ENCODE results near the gene SULT2B1.

SULT2B1 gene

GRCh38 chr19:48629297-48629598 lies 77.3 kb downstream of the SULT2B1 start:
- WGBS (ENCODE audit: extremely low coverage, insufficient coverage, insufficient read length): no CpG with 5 or more reads among the region's 22 CpGs
- H2AK5ac ChIP-seq (ENCODE audit: low read length): no peak overlapping the region
- peaks cover 2% of the 10 kb centered on the region for H3K79me1 ChIP-seq (ENCODE audit: low read length)
- no peak overlapping the region for H3K18ac ChIP-seq (ENCODE audit: low read length)
- no peak overlapping the region for H3K4me3 ChIP-seq (ENCODE audit: low read depth, low read length)
- H3K36me3 ChIP-seq (ENCODE audit: control insufficient read depth in 1 of 2, insufficient read depth in 2 of 2, low read length in 2 of 2): peaks cover 2 to 3% of the 10 kb centered on the region in 2 experiments
- no peak overlapping the region for H3K9ac ChIP-seq (ENCODE audit: low read length)
- H4K12ac ChIP-seq (ENCODE audit: low read depth, low read length): no peak overlapping the region
- no peak overlapping the region for H3K4ac ChIP-seq (ENCODE audit: low read depth, low read length)
- no peak for DNase-seq
- H3K4me2 ChIP-seq (ENCODE audit: low read length): no peak overlapping the region
- no peak overlapping the region for H3K14ac ChIP-seq (ENCODE audit: low read length)
- H3K79me2 ChIP-seq (ENCODE audit: control insufficient read depth, insufficient read depth, low read length, poor library complexity): no peaks in the 10 kb centered on the region
- no peak overlapping the region for H2BK12ac ChIP-seq (ENCODE audit: low read length)
- no peak overlapping the region for H4K91ac ChIP-seq (ENCODE audit: low read depth, low read length)
- no peak overlapping the region for H2AFZ ChIP-seq (ENCODE audit: insufficient read depth, low read length, poor library complexity)
- no peak overlapping the region for H2BK120ac ChIP-seq (ENCODE audit: insufficient read depth, low read length, poor library complexity)
- H3K23ac ChIP-seq (ENCODE audit: low read length): no peak overlapping the region
- no peaks in the 10 kb centered on the region for H3K27me3 ChIP-seq (ENCODE audit: insufficient read depth, low read length)
- H4K8ac ChIP-seq (ENCODE audit: low read depth, low read length): no peak overlapping the region
- peaks cover 12 to 32% of the 10 kb centered on the region in 2 experiments for H3K4me1 ChIP-seq (ENCODE audit: control insufficient read depth in 1 of 2, insufficient read depth in 2 of 2, low read length in 2 of 2)
- H2BK5ac ChIP-seq (ENCODE audit: low read depth, low read length, poor library complexity): no peak overlapping the region
- peaks cover 3% of the 10 kb centered on the region for H3K9me3 ChIP-seq (ENCODE audit: insufficient read depth, low read depth, low read length)
- no peak overlapping the region for H3K27ac ChIP-seq (ENCODE audit: low read depth, low read length)

- H2BK5ac ChIP-seq (ENCODE audit: low read depth, low read length, poor library complexity): no peak overlapping the region
- H3K18ac ChIP-seq (ENCODE audit: low read length): no peak overlapping the region
- H3K27me3 ChIP-seq (ENCODE audit: insufficient read depth, low read length): no peaks in the 10 kb centered on the region
- no peaks in the 10 kb centered on the region for H3K79me2 ChIP-seq (ENCODE audit: control insufficient read depth, insufficient read depth, low read length, poor library complexity)
- H3K14ac ChIP-seq (ENCODE audit: low read length): no peak overlapping the region
- WGBS (ENCODE audit: extremely low coverage, insufficient coverage, insufficient read length): no CpG with 5 or more reads among the region's 48 CpGs
- H4K12ac ChIP-seq (ENCODE audit: low read depth, low read length): no peak overlapping the region
- no peak overlapping the region for H2BK12ac ChIP-seq (ENCODE audit: low read length)
- no peak overlapping the region for H4K91ac ChIP-seq (ENCODE audit: low read depth, low read length)
- H3K79me1 ChIP-seq (ENCODE audit: low read length): peaks cover 4% of the 10 kb centered on the region
- DNase-seq: peak; percentile 80 to 87
- H3K4ac ChIP-seq (ENCODE audit: low read depth, low read length): no peak overlapping the region
- H3K9me3 ChIP-seq (ENCODE audit: insufficient read depth, low read depth, low read length): peaks cover 3% of the 10 kb centered on the region
- peaks cover 2 to 3% of the 10 kb centered on the region in 2 experiments for H3K36me3 ChIP-seq (ENCODE audit: control insufficient read depth in 1 of 2, insufficient read depth in 2 of 2, low read length in 2 of 2)
- no peak overlapping the region for H2BK120ac ChIP-seq (ENCODE audit: insufficient read depth, low read length, poor library complexity)
- H4K8ac ChIP-seq (ENCODE audit: low read depth, low read length): no peak overlapping the region
- H3K4me3 ChIP-seq (ENCODE audit: low read depth, low read length): no peak overlapping the region
- no peak overlapping the region for H3K23ac ChIP-seq (ENCODE audit: low read length)
- H2AFZ ChIP-seq (ENCODE audit: insufficient read depth, low read length, poor library complexity): peak overlapping the region; percentile 8
- H2AK5ac ChIP-seq (ENCODE audit: low read length): no peak overlapping the region
- no peak overlapping the region for H3K9ac ChIP-seq (ENCODE audit: low read length)
- peaks cover 16 to 34% of the 10 kb centered on the region in 2 experiments for H3K4me1 ChIP-seq (ENCODE audit: control insufficient read depth in 1 of 2, insufficient read depth in 2 of 2, low read length in 2 of 2)
- H3K4me2 ChIP-seq (ENCODE audit: low read length): peak overlapping the region; percentile 63
- H3K27ac ChIP-seq (ENCODE audit: low read depth, low read length): no peak overlapping the region
These were observed 77.8 kb downstream of the SULT2B1 start for GRCh38 chr19:48629599-48630295.

- Histone ChIP-seq H4K12ac (ENCODE audit: low read depth, low read length) (no peak overlapping the region), H3K36me3 (ENCODE audit: control insufficient read depth in 1 of 2, insufficient read depth in 2 of 2, low read length in 2 of 2) (peaks cover 2 to 3% of the 10 kb centered on the region in 2 experiments), H3K79me1 (ENCODE audit: low read length) (peaks cover 4% of the 10 kb centered on the region), H3K18ac (ENCODE audit: low read length) (no peak overlapping the region), H2BK5ac (ENCODE audit: low read depth, low read length, poor library complexity) (no peak overlapping the region), H3K4me2 (ENCODE audit: low read length) (peak overlapping the region; percentile 63), H3K23ac (ENCODE audit: low read length) (no peak overlapping the region), H3K9ac (ENCODE audit: low read length) (no peak overlapping the region), H2BK120ac (ENCODE audit: insufficient read depth, low read length, poor library complexity) (no peak overlapping the region), H4K8ac (ENCODE audit: low read depth, low read length) (peak overlapping the region; percentile 16), H3K4ac (ENCODE audit: low read depth, low read length) (no peak overlapping the region), H3K79me2 (ENCODE audit: control insufficient read depth, insufficient read depth, low read length, poor library complexity) (no peaks in the 10 kb centered on the region), H3K4me3 (ENCODE audit: low read depth, low read length) (no peak overlapping the region), H2BK12ac (ENCODE audit: low read length) (no peak overlapping the region), H2AFZ (ENCODE audit: insufficient read depth, low read length, poor library complexity) (peak overlapping the region; percentile 8), H3K14ac (ENCODE audit: low read length) (no peak overlapping the region), H4K91ac (ENCODE audit: low read depth, low read length) (no peak overlapping the region), H3K27ac (ENCODE audit: low read depth, low read length) (no peak overlapping the region), H2AK5ac (ENCODE audit: low read length) (no peak overlapping the region), H3K9me3 (ENCODE audit: insufficient read depth, low read depth, low read length) (peaks cover 3% of the 10 kb centered on the region), H3K4me1 (ENCODE audit: control insufficient read depth in 1 of 2, insufficient read depth in 2 of 2, low read length in 2 of 2) (peaks cover 13 to 36% of the 10 kb centered on the region in 2 experiments), H3K27me3 (ENCODE audit: insufficient read depth, low read length) (peaks cover under 1% of the 10 kb centered on the region)
- no CpG with 5 or more reads among the region's 47 CpGs for WGBS (ENCODE audit: extremely low coverage, insufficient coverage, insufficient read length)
- peak; percentile 29 to 58 for DNase-seq
These were observed 78.5 kb downstream of the SULT2B1 start for GRCh38 chr19:48630296-48631063.

GRCh38 chr19:48631225-48631624 lies 79.3 kb downstream of the SULT2B1 start:
- Histone ChIP-seq H4K8ac (ENCODE audit: low read depth, low read length) (no peak overlapping the region), H3K27me3 (ENCODE audit: insufficient read depth, low read length) (peaks cover 6% of the 10 kb centered on the region), H2BK5ac (ENCODE audit: low read depth, low read length, poor library complexity) (no peak overlapping the region), H2BK12ac (ENCODE audit: low read length) (no peak overlapping the region), H4K12ac (ENCODE audit: low read depth, low read length) (no peak overlapping the region), H3K36me3 (ENCODE audit: control insufficient read depth in 1 of 2, insufficient read depth in 2 of 2, low read length in 2 of 2) (peaks cover 2 to 3% of the 10 kb centered on the region in 2 experiments), H4K91ac (ENCODE audit: low read depth, low read length) (no peak overlapping the region), H3K4ac (ENCODE audit: low read depth, low read length) (no peak overlapping the region), H3K9me3 (ENCODE audit: insufficient read depth, low read depth, low read length) (peaks cover 3% of the 10 kb centered on the region), H3K18ac (ENCODE audit: low read length) (no peak overlapping the region), H2AFZ (ENCODE audit: insufficient read depth, low read length, poor library complexity) (no peak overlapping the region), H3K14ac (ENCODE audit: low read length) (no peak overlapping the region), H3K4me2 (ENCODE audit: low read length) (peak overlapping the region; percentile 63), H3K4me3 (ENCODE audit: low read depth, low read length) (no peak overlapping the region), H2AK5ac (ENCODE audit: low read length) (no peak overlapping the region), H3K4me1 (ENCODE audit: control insufficient read depth in 1 of 2, insufficient read depth in 2 of 2, low read length in 2 of 2) (peaks cover 18 to 37% of the 10 kb centered on the region in 2 experiments), H2BK120ac (ENCODE audit: insufficient read depth, low read length, poor library complexity) (no peak overlapping the region), H3K79me2 (ENCODE audit: control insufficient read depth, insufficient read depth, low read length, poor library complexity) (no peaks in the 10 kb centered on the region), H3K27ac (ENCODE audit: low read depth, low read length) (no peak overlapping the region), H3K79me1 (ENCODE audit: low read length) (peaks cover 4% of the 10 kb centered on the region), H3K9ac (ENCODE audit: low read length) (no peak overlapping the region), H3K23ac (ENCODE audit: low read length) (no peak overlapping the region)
- WGBS (ENCODE audit: extremely low coverage, insufficient coverage, insufficient read length): no CpG with 5 or more reads among the region's 3 CpGs
- DNase-seq: no peak

Measured in trophoblast cell (in vitro differentiated cells and primary cell).